Islet of Langerhans (tissue), 1 donor: Measurements from ENCODE around the gene DLEC1.
"Not testable (repeated sequence)": the region's sequence is repeated elsewhere in the genome, so short reads cannot be mapped to it uniquely, and the experiment has no call there.

Source experiments
- FAIRE-seq: peaks from one replicate; lab custom pipeline; 2011; peaks lifted over from hg19 to GRCh38; lab: Jason Lieb, UNC

The DLEC1 gene

GRCh38 chr3:38157117-38157516, 118.1 kb downstream of the DLEC1 start:
- FAIRE-seq: no peak

GRCh38 chr3:38157595-38157994, 118.6 kb downstream of the DLEC1 start:
- no peak for FAIRE-seq

GRCh38 chr3:38158472-38158871, 119.5 kb downstream of the DLEC1 start:
- no peak for FAIRE-seq

- FAIRE-seq: not testable (repeated sequence)
Observed at GRCh38 chr3:38160704-38161103, 121.7 kb downstream of the DLEC1 start.

- FAIRE-seq: no peak
Observed at GRCh38 chr3:38163117-38163840, 124.3 kb downstream of the DLEC1 start.

GRCh38 chr3:38163841-38164642, 125.0 kb downstream of the DLEC1 start:
- FAIRE-seq: no peak

GRCh38 chr3:38164643-38164951, 125.6 kb downstream of the DLEC1 start:
- no peak for FAIRE-seq

GRCh38 chr3:38164952-38165721, 126.1 kb downstream of the DLEC1 start, which contains the start of gene OXSR1:
TSS of gene OXSR1 (plus strand) at chr3:38165537. CDS start at chr3:38165877, 340 bp downstream.
- FAIRE-seq: peak; percentile 90

- no peak for FAIRE-seq
Observed at GRCh38 chr3:38165722-38166387, 126.8 kb downstream of the DLEC1 start.

- no peak for FAIRE-seq
Observed at GRCh38 chr3:38167591-38167990, 128.6 kb downstream of the DLEC1 start.

GRCh38 chr3:38168151-38169026, 129.4 kb downstream of the DLEC1 start:
- FAIRE-seq: no peak

GRCh38 chr3:38169027-38169317, 130.0 kb downstream of the DLEC1 start:
- no peak for FAIRE-seq

- no peak for FAIRE-seq
Observed at GRCh38 chr3:38170722-38171121, 131.7 kb downstream of the DLEC1 start.

- no peak for FAIRE-seq
Observed at GRCh38 chr3:38171622-38172021, 132.6 kb downstream of the DLEC1 start.
